HG03378 (cell line): ENCODE data around the gene OXSR1.
A peak's percentile ranks its signal among the peaks of the same experiment; 100 is the strongest.
"Not testable (repeated sequence)": the region's sequence is repeated elsewhere in the genome, so short reads cannot be mapped to it uniquely, and the experiment has no call there.

Experiments
- ATAC-seq: cut with Tn5 transposase; IDR thresholded peaks from one replicate; pipeline ENCODE4 v1.9.1; 2021; ENCODE audit warnings: mild to moderate bottlenecking, moderate library complexity; ENCODE audit not compliant: unreplicated experiment

The OXSR1 gene

DNA sequence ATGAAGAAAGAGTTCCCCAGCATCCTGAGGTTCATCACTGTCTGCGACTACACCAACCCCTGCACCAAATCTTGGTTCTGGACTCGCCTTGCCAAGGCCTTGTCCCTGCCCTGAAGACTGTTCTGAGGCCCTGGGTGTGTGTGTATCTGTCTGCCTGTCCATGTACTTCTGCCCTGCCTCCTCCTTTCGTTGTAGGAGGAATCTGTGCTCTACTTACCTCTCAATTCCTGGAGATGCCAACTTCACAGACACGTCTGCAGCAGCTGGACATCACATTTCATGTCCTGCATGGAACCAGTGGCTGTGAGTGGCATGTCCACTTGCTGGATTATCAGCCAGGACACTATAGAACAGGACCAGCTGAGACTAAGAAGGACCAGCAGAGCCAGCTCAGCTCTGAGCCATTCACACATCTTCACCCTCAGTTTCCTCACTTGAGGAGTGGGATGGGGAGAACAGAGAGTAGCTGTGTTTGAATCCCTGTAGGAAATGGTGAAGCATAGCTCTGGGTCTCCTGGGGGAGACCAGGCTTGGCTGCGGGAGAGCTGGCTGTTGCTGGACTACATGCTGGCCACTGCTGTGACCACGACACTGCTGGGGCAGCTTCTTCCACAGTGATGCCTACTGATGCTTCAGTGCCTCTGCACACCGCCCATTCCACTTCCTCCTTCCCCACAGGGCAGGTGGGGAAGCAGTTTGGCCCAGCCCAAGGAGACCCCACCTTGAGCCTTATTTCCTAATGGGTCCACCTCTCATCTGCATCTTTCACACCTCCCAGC is 24.0 kb upstream of the OXSR1 start:
- ATAC-seq: no peak

DNA sequence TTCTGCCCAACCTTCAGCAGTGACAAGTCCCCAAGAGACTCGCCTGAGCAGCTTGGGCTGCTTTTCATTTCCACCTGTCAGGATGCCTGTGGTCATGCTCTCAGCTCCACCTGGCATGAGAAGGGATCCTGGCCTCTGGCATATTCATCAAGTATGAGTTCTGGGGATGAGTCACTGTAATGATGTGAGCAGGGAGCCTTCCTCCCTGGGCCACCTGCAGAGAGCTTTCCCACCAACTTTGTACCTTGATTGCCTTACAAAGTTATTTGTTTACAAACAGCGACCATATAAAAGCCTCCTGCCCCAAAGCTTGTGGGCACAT is 23.4 kb upstream of the OXSR1 start:
- no peak for ATAC-seq

DNA sequence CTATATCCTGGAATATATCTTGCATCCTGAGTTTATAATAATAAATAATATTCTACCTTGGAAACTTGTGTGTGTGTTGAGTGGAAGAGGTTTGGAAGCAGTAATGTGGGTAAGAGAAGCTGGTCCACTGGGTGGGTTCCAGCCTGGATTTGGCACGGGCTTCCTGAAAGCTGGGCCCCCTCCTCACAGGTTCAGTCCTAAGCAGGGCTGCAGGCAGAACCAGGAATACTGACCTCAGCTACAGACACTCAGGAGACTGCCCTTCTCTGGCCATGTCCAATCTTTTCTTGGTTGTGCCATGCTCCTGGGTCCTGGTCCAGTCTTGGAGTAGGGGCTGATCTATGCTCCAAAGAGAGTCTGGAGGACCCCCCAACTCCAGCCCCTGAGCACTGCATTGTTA is 22.4 kb upstream of the OXSR1 start:
- ATAC-seq: no peak

DNA sequence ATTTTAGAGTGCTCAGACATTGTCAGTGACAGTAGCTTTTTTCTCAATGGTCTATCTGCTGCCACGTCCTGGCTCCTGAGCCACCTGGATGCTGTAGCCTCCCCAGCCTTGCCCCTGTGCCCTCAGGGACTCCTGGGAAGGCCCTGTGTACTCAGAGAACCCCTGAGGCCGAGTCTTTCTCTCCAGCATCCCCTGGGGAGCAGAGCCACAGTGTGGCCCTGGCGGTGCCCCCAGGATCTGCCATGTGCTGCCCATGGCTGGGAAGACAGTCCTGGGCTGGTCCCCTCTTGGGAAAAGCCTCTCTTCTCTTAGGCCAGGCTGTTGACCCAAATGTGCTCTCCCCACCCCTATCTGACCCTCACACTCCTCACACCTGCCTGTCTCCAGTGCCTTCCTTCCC is 21.8 kb upstream of the OXSR1 start:
- no peak for ATAC-seq

DNA sequence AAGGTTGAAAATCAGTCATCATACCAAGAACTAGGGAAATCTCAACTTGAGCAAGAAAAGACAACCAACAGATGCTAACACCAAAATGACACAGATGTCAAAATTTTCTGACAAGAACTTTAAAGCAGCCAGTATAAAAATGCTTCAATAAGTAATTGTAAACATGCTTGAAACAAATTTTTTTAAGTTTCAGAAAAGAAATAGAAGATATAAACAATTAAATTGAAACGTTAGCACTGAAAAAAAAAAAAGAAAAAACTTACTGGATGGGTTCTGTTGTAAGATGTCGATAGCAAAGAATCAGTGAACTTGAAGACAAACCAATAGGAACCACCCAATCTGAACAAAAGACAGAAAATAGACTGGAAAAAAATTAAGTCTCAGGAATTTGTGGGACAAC is 18.8 kb upstream of the OXSR1 start:
- no peak for ATAC-seq

DNA sequence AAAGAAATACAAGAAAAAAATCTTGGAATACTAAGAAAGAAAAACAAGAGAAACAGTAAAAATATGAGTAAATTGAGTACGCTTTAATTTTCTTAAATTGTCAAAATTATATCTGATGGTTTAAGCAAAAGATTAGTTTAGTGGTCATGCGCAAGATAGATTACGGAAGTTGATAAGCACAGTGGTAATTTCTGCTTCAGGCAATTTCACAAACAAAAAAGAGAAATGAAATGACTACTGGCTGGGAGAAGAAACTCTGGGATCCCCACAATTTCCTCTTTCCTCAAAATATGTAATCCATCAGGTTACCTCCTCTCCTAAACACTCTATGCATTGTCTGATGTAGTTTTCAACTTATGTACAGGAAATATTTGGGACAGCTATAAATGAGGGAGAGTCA is 17.9 kb upstream of the OXSR1 start:
- ATAC-seq: no peak

DNA sequence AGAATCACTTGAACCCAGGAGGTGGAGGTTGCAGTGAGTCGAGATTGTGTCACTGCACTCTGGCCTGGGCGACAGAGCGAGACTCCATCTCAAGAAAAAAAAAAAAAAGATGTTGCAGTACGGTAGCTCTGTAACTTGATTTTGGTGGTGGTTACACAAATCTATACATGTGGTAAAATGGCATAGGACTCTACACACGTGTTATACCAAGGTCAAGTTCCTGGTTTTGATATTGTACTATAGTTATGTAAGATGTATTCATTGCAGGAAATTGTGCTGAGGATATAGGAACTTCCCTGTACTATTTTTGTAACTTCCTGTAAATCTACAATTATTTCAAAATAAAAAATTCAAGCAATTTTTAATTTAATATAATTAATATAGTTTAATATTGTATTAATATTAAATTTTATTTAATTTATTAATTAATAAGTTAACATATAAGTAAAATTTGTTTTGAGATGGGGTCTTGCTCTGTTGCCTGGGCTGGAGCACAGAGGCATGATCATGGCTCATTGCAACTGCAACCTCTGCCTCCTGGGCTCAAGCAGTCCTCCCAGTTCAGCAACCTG is 16.9 kb upstream of the OXSR1 start:
- ATAC-seq: no peak

DNA sequence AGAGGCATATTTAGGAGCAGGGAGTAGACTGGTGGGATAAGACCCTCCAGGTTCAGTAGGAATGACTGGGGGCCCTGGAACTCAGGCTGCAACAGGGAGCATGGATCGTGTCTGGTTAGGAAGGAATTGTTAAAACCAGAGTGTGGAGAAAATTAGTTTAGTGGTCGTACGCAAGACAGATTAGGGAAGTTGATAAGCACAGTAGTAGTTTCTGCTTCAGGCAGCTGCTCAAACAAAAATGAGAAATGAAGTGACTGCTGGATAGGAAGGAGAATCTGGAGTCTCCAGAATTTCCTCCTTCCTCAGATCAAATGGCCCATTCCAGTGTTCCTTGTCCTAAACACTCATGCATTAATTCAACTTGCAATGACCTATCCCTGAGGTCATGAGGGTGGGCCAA is 15.6 kb upstream of the OXSR1 start:
- peak; percentile 49 for ATAC-seq

DNA sequence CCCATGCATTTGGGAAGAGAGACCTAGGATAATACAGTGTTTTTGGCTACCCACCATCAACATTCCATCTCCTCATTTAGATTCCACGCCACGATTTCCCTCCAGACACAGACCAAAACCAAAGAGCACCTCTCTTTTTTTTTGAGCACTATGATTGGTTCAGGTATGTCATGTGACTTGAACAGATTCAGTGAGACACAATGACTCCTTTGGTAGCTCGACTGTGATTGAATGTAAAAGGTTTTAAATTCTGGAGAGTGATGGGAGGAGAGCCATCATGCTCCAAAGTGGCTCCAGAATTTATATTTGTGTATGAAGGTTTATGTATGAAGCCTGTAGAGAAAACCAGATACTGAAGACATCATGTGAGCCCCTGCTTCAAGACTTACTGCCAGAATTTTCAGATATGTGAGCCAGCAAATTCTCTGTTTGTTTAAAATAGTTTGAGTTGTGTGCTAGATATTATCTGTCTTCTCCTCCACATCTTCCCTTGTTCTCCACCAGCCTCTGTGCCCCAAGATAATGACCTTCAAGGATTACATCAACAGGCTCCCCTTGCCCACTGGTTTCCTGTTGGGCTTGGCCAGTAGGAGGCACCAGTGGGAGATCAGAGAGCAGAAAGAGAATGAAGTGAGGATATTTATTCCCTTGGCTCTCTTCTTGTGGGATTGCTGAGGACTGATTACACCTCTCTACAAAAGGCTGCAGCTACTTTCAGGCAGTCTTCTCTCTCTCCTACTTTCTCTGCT is 14.4 kb upstream of the OXSR1 start:
- no peak for ATAC-seq

DNA sequence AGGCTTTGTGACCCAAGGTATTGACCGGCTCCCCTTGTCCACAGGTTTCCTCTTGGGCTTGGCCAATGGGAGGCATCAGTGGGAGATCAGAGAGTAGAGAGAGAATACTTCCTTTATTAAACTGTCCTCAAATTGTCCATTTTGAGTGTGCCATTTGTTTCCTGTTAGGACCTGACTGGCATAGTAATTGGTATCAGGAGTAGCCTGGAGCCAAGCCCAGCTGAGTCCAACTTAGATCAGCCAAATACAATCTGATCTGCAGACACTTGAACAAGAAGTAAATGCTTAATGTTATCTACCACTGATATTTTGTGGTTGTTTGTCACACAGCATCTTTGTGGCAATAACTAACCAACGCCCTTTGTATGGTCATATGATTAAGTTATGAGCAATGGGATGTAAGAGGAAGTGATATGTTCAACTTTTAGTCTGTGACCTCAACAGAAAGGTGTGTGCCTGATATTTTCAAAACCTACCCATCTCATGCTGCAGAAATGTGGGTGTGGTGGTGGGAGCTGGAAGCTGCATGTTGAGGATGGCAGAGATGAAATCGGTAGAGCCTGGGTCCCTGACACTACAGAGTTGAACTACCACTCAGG is 13.6 kb upstream of the OXSR1 start:
- ATAC-seq: no peak

DNA sequence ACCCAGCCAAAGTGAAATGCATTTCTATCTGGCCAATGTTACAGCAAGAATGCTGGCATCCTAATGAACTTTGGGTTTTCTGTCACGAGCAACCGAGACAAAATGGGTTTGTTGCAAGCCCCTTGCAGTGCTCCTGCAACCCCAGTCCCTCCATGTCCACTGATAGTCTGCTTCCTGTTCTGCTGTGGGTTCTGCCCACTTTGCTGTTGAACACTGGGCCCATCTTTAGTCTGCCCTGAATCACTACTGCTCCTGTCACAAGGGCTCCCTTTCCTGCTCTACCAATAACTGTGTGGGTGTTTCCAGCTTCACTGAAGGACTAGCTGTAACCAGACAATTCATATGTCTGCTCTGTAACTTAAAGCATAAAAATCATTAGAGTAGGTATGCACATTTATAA is 12.7 kb upstream of the OXSR1 start:
- ATAC-seq: no peak

DNA sequence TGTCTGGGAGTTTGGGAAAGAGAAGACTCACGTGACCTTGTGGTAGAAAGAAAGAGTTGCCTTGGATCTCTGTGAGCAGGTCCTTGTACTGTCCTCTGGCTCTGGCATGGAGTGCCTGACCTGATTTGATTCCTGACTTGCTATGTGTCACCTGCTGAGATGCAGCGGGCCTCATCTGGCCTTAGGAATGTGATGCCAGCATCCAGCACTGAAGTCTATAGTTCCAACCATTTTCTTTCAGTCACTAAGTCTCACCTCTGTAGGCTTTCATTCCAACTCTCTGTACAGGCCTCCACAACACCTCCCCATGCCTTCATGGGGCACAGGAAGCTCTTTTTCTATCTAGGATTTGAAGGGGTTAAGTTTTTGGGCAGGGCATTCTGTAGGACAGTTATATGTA is 12.1 kb upstream of the OXSR1 start:
- ATAC-seq: no peak

DNA sequence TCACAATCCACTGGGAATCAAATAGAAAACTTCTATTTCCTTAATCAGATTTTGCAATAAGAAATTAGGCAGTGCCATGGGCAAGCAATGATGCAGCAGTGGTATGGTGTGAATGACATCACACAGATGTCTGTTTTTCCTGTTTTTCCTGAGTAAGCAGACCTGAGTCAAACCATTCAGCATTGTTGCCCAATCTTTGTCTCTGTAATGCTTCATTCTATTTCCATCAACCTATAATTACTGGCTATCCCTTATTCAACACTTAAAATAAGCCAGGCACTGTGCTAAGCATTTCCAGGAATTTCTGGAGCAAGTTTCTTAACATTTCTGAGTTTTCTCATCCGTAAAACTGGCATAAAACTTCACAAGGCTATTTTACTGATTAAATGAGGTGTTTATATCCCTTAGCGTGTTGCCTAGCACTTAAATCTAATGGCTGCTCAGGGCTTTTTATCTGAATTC is 11.3 kb upstream of the OXSR1 start:
- no peak for ATAC-seq

DNA sequence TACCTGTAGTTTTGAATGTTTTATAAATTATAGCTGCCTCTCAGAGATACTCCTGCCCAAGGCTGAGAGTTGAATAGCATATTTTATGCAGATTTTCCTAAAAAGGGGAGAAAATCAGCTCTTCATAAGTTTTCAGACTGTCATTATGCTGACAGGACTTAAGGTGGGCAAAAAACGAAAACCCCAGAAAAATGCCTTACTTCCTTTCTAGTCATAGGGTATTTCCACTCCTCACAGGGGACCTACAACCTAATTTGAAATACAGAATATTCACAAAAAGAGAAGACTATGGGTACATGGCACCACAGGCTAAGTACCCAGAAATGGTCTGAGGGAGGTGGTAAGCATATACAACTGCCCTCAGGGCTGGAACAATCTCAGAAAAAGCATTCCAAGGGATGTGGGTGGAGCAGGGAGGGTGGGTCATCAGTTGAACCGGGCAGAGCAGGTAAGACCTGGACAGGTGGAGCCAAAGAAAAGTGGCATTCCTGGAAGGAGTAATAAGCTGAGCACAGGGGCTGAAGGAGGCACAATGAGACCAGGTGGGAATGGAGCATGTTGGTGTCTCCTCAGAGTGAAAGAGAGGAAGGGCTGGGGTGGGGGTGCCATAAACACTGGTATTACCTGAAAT is 10.6 kb upstream of the OXSR1 start:
- ATAC-seq: no peak

DNA sequence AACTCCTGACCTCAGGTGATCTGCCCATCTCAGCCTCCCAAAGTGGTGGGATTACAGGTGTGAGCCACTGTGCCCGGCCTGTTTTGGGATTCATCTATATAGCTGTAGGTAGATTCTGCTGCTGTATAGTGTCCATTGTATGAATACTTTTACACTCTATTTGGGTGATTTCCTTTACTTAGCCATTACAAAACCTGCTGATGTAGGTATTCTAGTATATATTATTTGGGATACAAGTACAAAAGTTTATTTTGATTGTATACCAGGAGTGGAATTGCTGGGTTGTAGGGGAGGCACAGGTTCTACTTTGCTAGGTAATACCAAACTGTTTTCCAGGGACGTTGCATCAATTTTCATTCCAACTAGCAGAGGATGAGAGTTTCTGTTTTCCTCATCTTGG is 9.5 kb upstream of the OXSR1 start:
- ATAC-seq: no peak

DNA sequence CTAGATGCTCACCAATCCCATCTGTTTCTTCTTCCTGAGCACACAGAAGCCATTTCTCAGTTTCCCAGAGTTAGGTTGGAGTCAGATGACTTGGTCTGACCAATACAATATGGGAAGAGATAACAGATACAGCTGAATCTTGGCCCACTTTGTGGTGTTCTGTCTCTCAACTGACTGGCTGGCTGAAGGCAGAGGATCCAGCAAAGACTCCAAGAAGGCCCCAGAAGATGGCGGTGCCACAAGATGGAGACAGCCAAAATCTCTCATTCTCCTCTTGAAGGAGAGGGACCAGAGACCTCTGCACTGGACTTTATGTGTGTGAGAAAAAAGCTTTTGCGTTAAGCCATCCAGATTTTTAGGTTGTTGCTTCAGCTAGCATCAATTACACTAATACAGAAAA is 8.2 kb upstream of the OXSR1 start:
- no peak for ATAC-seq

DNA sequence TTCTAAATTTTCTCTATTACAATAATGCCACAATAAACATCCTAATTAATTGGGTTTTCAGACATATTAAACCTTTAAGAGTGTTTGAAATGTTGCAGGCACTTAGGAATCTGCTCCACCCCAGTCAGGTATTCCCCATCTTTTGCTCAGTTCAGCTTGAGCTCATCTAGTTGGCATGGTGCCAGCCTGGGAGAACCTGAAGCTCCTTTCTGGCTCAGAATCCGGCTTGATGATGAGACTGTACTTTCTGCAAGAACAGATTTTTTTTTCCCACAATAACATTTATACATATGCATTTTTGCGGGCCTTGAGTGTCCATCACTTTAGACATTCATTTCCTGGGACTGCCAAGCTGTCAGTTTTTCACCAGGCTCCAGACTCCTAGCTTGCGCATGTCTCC is 7.7 kb upstream of the OXSR1 start:
- no peak for ATAC-seq

DNA sequence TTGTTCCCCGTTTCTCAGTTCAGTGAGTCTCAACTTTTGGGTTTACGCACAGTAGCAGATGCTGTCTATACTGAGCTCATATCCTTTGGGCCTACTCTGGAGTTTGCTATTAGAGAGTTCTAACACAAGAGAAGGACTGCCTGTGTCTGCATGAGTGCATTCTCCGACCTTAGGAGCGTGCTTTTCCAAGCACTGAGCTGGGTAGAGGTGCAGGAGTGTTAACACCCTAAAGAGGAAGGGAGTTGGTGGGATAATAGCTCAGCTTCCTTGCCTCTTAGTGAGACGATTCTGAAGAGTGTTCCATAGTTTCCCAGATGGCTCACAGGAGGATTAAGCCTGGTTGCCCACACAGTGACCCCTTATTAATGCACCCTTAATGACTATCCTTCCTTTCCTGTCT is 6.9 kb upstream of the OXSR1 start:
- ATAC-seq: no peak

DNA sequence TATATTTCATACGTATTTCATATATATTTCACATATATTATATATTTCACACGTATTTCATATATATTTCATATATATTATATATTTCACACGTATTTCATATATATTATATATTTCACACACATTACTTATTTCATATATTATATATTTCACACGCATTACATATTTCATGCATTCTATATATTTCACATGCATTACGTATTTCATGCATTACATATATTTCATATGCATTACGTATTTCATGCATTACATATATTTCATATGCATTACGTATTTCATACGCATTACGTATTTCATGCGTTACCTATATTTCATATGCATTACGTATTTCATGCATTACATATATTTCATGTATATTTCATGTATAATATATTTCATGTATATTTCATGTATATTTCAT is 4.6 kb upstream of the OXSR1 start:
- not testable (repeated sequence) for ATAC-seq

DNA sequence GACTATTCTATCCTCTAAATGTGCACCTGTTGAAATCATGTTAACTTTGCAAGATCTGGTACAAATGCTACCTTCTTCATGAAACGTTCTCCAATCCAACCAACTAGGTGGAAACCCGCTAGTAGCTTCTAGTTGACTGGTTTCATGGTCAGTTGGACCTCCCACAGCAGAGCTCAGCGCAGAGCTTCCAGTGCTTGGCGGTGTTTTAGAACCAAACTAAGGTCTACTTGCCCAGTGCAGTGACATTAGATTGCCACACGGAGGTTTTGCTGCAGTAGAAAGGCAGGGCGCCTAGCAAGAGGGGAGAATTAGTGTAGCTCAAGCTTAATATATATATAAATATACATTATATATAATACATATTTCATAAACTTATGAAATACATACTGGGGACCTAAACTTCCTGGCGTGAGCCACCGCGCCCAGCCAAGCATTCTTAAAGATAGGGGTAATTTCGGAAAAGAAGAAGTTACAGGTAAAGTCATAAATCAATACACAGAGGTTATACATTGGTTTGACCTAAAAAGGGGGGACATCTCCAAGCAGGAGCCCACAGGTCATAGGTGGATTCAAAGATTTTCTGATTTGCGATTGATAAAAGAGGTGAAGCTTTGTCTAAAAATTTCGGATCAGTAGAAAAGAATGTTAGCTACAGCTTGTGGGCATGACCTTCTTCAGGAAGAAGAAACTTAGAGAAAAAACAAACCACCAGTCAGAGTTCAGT is 2.1 kb upstream of the OXSR1 start:
- no peak for ATAC-seq
